Left lung (tissue), 10 donors: ENCODE data around the gene SIRT6. TPM values are rescaled to one million over a fixed set of nuclear protein-coding genes. Genes with fewer than 3 reads are reported as not detected.
"Not testable (repeated sequence)": the region's sequence is repeated elsewhere in the genome, so short reads cannot be mapped to it uniquely, and the experiment has no call there.

Experiments used
- ATAC-seq: fragments of 200-7000 bp; cut with Tn5 transposase; one replicate; pipeline ENCODE4 v1.9.1; 2020; ENCODE audit warnings: moderate library complexity
- DNase-seq, 4 donors: peaks; one replicate each; pipeline ENCODE4 v3.0.0-alpha.2; 2013 to 2020
- H3K27ac ChIP-seq, 2 donors: fragments of 200-600 bp; sonication (generic) in 1 of 2; one replicate each; pipeline versions ENCODE4 v1.5.0 to v1.8.0; 2020 to 2021
- H3K27me3 ChIP-seq, 2 donors: fragments of 200-600 bp; sonication (generic) in 1 of 2; one replicate each; pipeline versions ENCODE4 v1.5.0 to v1.8.0; 2020 to 2021
- H3K36me3 ChIP-seq, 2 donors: fragments of 200-600 bp; sonication (generic) in 1 of 2; one replicate each; pipeline versions ENCODE4 v1.5.0 to v1.8.0; 2020 to 2021
- H3K4me1 ChIP-seq, 2 donors: fragments of 200-600 bp; one replicate each; pipeline ENCODE4 v1.8.0; 2021
- H3K4me3 ChIP-seq, 2 donors: fragments of 200-600 bp; sonication (generic) in 1 of 2; one replicate each; pipeline versions ENCODE4 v1.5.0 to v1.8.0; 2020 to 2021; ENCODE audit warnings: mild to moderate bottlenecking in 1 of 2
- H3K9me3 ChIP-seq, 2 donors: fragments of 200-600 bp; sonication (generic) in 1 of 2; one replicate each; pipeline versions ENCODE4 v1.5.0 to v1.8.0; 2020 to 2021
- CTCF ChIP-seq, 2 donors: fragments of 200-600 bp; sonication (generic) in 1 of 2; IDR thresholded peaks; one replicate each; pipeline versions ENCODE4 v1.5.0 to v1.8.0; 2021; ENCODE audit warnings: antibody characterized with exemption in 2 of 2
- intact Hi-C, 2 donors: fragments of 100-400 bp; cut with DNase I; formaldehyde crosslinking; loops; one replicate each; pipeline versions ENCODE4 v1.11.2 to v1.14.2; 2022
- polyA plus RNA-seq, 6 donors: library from polyadenylated mRNA; unstranded; fragments of 120-200 nt; gene quantifications; one replicate each; pipeline ENCODE4 v1.2.1, GENCODE V29; 2013; ENCODE audit not compliant: insufficient read length in 6 of 6
- total RNA-seq, 2 donors: library from RNA; stranded (reverse); fragmentation: NEBNext Ultra II Directional; extraction: Animal tissue kit (Norgen Biotek cat#: 25700); gene quantifications; one replicate each; pipeline ENCODE4 v1.2.1, GENCODE V29; 2021
- donor health status: DM: no; HTN: yes; CAD: no.
- donor health status: DM: no; HTN: no; CAD: no.

The SIRT6 gene
- total and polyA plus RNA-seq, 8 donors = 17.8 to 24.7 (median 20.2) TPM

GRCh38 chr19:4138445-4138844, 43.9 kb downstream of the SIRT6 start:
- H3K9me3 ChIP-seq = no peaks in the 10 kb centered on the region
- H3K27ac ChIP-seq = no peak overlapping the region
- no peak for TF ChIP-seq CTCF (IDR thresholded peaks at IDR 0.05)
- intact Hi-C loops = no loop called here
- H3K4me1 ChIP-seq = peaks cover 7 to 10% of the 10 kb centered on the region in 2 donors
- no peaks in the 10 kb centered on the region for H3K27me3 ChIP-seq
- H3K4me3 ChIP-seq = no peak overlapping the region
- H3K36me3 ChIP-seq = no peaks in the 10 kb centered on the region
- DNase-seq (no peak), ATAC-seq (no peak)

GRCh38 chr19:4136680-4137088, 45.7 kb downstream of the SIRT6 start:
- no peaks in the 10 kb centered on the region for H3K27me3 ChIP-seq
- intact Hi-C loops = no loop called here
- H3K4me1 ChIP-seq = peaks cover 7 to 10% of the 10 kb centered on the region in 2 donors
- H3K27ac ChIP-seq = no peak overlapping the region
- no peak overlapping the region for H3K4me3 ChIP-seq
- DNase-seq (no peak), ATAC-seq (no peak)
- no peak for TF ChIP-seq CTCF (IDR thresholded peaks at IDR 0.05)
- H3K36me3 ChIP-seq = no peaks in the 10 kb centered on the region
- no peaks in the 10 kb centered on the region for H3K9me3 ChIP-seq

GRCh38 chr19:4135386-4135785, 47.0 kb downstream of the SIRT6 start:
- H3K27me3 ChIP-seq, H3K9me3 ChIP-seq, H3K4me3 ChIP-seq, H3K27ac ChIP-seq, ATAC-seq, intact Hi-C loops, H3K4me1 ChIP-seq, H3K36me3 ChIP-seq, DNase-seq: not testable (repeated sequence)

GRCh38 chr19:4134351-4134750, 48.0 kb downstream of the SIRT6 start:
- Histone ChIP-seq H3K4me1 (no peaks in the 10 kb centered on the region), H3K27ac (no peak overlapping the region), H3K36me3 (no peaks in the 10 kb centered on the region), H3K4me3 (no peak overlapping the region), H3K27me3 (no peaks in the 10 kb centered on the region), H3K9me3 (no peaks in the 10 kb centered on the region)
- ATAC-seq = no peak
- intact Hi-C loops = no loop called here
- no peak for DNase-seq
- no peak for TF ChIP-seq CTCF (IDR thresholded peaks at IDR 0.05)

GRCh38 chr19:4130744-4131438, 51.5 kb downstream of the SIRT6 start:
- Histone ChIP-seq H3K27me3 (no peaks in the 10 kb centered on the region), H3K4me1 (no peaks in the 10 kb centered on the region), H3K9me3 (no peaks in the 10 kb centered on the region), H3K36me3 (no peaks in the 10 kb centered on the region), H3K4me3 (no peak overlapping the region), H3K27ac (no peak overlapping the region)
- TF ChIP-seq CTCF (IDR thresholded peaks at IDR 0.05) = no peak
- intact Hi-C loops = no loop called here
- ATAC-seq (peak; percentile 36), DNase-seq (no peak)

- H3K36me3 ChIP-seq, H3K27ac ChIP-seq, H3K4me1 ChIP-seq, ATAC-seq, H3K9me3 ChIP-seq, intact Hi-C loops, DNase-seq, H3K27me3 ChIP-seq, H3K4me3 ChIP-seq: not testable (repeated sequence)
These were observed 53.3 kb downstream of the SIRT6 start for GRCh38 chr19:4129050-4129449.

GRCh38 chr19:4127322-4127721, 55.0 kb downstream of the SIRT6 start:
- DNase-seq, ATAC-seq, H3K36me3 ChIP-seq, H3K4me3 ChIP-seq, H3K27ac ChIP-seq, H3K9me3 ChIP-seq, intact Hi-C loops, H3K27me3 ChIP-seq: not testable (repeated sequence)
- peaks cover 8 to 16% of the 10 kb centered on the region in 2 donors for H3K4me1 ChIP-seq
